Calu3 (cell line): ENCODE results near the gene DPP3. TPM values are rescaled to one million over a fixed set of nuclear protein-coding genes. Genes with fewer than 3 reads are reported as not detected.
A peak's percentile ranks its signal among the peaks of the same experiment; 100 is the strongest.

Experiments
- BruUV-seq: library from RNA; stranded (reverse); fragments of 400-500 nt; replicated peaks from 2 replicates; lab custom pipeline; 2021; lab: Mats Ljungman, UMichigan
- CTCF ChIA-PET: fragments of 300-600 bp; sonication (Branson Sonifier 250); formaldehyde crosslinking; loops from one replicate; lab custom pipeline; 2022; ENCODE audit warnings: antibody characterized with exemption; lab: Charles Lee
- DNase-seq: peaks from one replicate; pipeline ENCODE4 v3.0.0; 2022
- H3K27ac Mint-ChIP-seq: one replicate; pipeline ENCODE4 v1.8.0; 2022; ENCODE audit warnings: mixed read lengths; ENCODE audit not compliant: unreplicated experiment
- H3K27me3 Mint-ChIP-seq: one replicate; pipeline ENCODE4 v1.8.0; 2022; ENCODE audit warnings: mixed read lengths; ENCODE audit not compliant: unreplicated experiment
- H3K36me3 Mint-ChIP-seq: one replicate; pipeline ENCODE4 v1.8.0; 2022; ENCODE audit warnings: mild to moderate bottlenecking, moderate library complexity, mixed read lengths; ENCODE audit not compliant: insufficient read depth, unreplicated experiment
- H3K4me1 Mint-ChIP-seq: one replicate; pipeline ENCODE4 v1.8.0; 2022; ENCODE audit warnings: mild to moderate bottlenecking, low read depth, mixed read lengths; ENCODE audit not compliant: unreplicated experiment
- H3K4me3 Mint-ChIP-seq: one replicate; pipeline ENCODE4 v1.8.0; 2022; ENCODE audit warnings: mild to moderate bottlenecking, low read depth, moderate library complexity, mixed read lengths; ENCODE audit not compliant: unreplicated experiment
- H3K9me3 Mint-ChIP-seq: one replicate; pipeline ENCODE4 v1.8.0; 2022; ENCODE audit warnings: low read depth, mixed read lengths; ENCODE audit not compliant: unreplicated experiment
- intact Hi-C: fragments of 100-400 bp; cut with micrococcal nuclease; formaldehyde crosslinking; loops from one replicate; pipeline ENCODE4 v1.10.0; 2022; ENCODE audit not compliant: unreplicated experiment
- total RNA-seq: library from RNA; stranded (reverse); gene quantifications from 2 replicates; pipeline ENCODE4 v1.2.3, GENCODE V29; 2022
- TF ChIP-seq, protein P1 (sequence below): fragments of 200-600 bp; IDR thresholded peaks from one replicate; pipeline ENCODE4 v1.8.0; 2022; ENCODE audit warnings: antibody characterized with exemption; ENCODE audit not compliant: unreplicated experiment

The DPP3 gene
- total RNA-seq, 1 experiment from 2014 or later: 57.4 TPM

DNA sequence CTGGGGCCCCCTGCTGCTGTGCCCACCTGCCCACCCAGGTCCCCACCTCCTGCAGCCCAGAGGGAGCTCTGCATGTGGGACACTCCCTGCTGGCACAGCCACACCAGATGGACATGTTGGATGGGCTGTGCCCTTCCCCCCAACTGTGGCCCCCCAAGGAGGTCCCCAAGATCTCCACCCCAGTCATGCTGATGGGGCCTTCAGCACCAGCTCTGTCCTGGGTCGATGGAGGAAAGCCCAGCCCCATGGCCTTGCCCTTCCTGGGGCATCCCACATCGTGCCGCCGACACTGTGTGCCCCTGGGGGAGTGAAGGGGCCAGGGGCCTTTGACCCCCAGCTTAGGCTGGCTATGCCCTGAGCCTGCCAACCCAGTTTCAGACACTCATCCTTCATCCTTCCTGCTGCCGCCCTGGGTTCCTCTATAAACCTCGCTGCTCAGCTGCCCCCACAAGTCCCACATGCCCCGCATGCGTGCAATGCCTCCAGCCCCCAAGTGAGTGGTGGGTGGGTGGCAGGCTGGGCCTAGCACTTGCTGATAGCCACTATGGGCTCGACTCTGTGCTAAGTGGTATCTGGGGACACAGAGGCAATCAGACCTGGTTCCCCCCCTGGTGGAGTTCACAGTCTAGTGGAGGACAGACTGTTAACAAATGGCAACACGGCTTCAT lies 3.9 kb upstream of the DPP3 start:
- H3K36me3 Mint-ChIP-seq: peaks cover 44% of the 10 kb centered on the region
- CTCF ChIA-PET: no interaction called here
- H3K4me3 Mint-ChIP-seq: no peak overlapping the region
- H3K4me1 Mint-ChIP-seq: no peaks in the 10 kb centered on the region
- H3K9me3 Mint-ChIP-seq: no peaks in the 10 kb centered on the region
- no TSS peak for BruUV-seq
- no peaks in the 10 kb centered on the region for H3K27me3 Mint-ChIP-seq
- intact Hi-C loops: no loop called here
- DNase-seq: no peak
- H3K27ac Mint-ChIP-seq: no peak overlapping the region
- TF ChIP-seq, protein P1, sequence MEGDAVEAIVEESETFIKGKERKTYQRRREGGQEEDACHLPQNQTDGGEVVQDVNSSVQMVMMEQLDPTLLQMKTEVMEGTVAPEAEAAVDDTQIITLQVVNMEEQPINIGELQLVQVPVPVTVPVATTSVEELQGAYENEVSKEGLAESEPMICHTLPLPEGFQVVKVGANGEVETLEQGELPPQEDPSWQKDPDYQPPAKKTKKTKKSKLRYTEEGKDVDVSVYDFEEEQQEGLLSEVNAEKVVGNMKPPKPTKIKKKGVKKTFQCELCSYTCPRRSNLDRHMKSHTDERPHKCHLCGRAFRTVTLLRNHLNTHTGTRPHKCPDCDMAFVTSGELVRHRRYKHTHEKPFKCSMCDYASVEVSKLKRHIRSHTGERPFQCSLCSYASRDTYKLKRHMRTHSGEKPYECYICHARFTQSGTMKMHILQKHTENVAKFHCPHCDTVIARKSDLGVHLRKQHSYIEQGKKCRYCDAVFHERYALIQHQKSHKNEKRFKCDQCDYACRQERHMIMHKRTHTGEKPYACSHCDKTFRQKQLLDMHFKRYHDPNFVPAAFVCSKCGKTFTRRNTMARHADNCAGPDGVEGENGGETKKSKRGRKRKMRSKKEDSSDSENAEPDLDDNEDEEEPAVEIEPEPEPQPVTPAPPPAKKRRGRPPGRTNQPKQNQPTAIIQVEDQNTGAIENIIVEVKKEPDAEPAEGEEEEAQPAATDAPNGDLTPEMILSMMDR: no peak

DNA sequence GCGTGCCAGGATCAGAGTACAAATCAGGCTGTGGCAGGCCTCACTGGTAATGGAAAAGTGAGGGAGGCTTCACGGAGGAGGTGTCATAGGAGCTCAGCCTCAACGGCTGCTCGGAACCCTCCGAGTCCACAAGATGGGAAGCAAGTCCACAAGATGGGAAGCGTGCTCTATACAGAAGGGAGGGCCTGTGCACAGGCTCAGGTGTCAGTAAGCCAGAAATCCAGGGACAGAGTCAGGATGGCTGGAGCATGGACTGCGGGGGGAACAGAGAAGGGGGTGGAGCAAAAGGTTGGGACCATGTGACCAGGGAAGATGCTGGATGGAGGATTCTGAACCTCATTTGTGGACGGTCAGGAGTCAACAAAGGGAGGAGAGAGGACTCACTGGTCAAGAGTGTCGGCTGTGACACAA lies 3.4 kb upstream of the DPP3 start:
- Mint-ChIP-seq H3K9me3 (no peaks in the 10 kb centered on the region), H3K36me3 (peaks cover 44% of the 10 kb centered on the region), H3K27me3 (no peaks in the 10 kb centered on the region), H3K4me1 (no peaks in the 10 kb centered on the region), H3K4me3 (no peak overlapping the region), H3K27ac (no peak overlapping the region)
- no TSS peak for BruUV-seq
- DNase-seq: no peak
- TF ChIP-seq, protein P1: no peak
- CTCF ChIA-PET: no interaction called here
- intact Hi-C loops: no loop called here

DNA sequence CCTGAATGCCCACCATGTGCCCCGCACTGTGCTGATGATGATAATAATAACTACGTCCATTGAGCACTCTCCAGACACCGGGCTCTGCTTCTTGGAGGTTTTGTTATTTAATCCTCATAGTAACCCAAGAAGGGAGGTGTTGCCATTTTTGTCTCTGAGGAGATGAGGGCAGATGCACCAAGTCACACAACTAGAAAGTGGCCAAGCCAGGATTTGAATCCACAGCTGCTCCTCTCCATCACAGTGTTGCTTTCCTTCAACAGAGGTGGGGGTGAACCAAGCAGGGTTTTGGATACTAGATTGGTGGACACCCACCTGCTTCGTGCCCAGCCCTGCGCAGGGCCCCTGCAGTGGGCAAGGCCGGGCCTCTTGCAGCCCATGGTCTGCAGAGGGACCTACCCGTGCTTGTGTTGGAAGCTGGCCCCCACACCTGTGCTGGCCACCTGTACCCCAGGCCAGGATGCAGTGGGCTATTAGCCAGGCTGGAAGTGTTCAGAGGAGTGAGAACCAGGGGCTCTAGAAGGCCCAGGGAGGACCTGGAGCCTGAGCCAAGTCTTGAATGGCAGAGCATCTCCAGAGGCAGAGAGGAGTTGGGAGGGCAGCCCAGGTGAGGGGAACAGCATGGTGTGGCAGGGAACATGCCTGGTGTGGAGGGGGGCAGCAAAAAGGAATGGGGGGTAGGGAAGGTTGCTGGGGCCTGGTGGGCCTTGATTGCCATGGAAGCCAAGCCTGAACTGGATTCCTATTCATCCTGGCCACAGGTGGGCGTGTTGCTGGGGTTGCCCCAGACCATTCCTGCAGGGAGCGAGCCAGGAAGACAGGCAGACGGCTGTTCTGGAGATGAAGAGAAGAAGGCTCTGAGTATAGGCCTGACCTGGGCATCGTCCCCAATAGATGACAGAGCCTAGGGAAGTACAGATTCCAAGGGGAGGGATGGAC lies 2.7 kb upstream of the DPP3 start:
- CTCF ChIA-PET: interaction anchor here (1.1 to 1.4 kb wide), 2 partner anchors 8 to 39 kb away, joined by 4 to 5 read pairs; partner anchors contain the start of gene MRPL11
- Mint-ChIP-seq H3K36me3 (peaks cover 49% of the 10 kb centered on the region), H3K27me3 (no peaks in the 10 kb centered on the region), H3K9me3 (no peaks in the 10 kb centered on the region), H3K4me3 (no peak overlapping the region), H3K4me1 (no peaks in the 10 kb centered on the region), H3K27ac (peak overlapping the region; percentile 40)
- DNase-seq: no peak
- intact Hi-C loops: no loop called here
- BruUV-seq: no TSS peak
- TF ChIP-seq, protein P1: no peak

DNA sequence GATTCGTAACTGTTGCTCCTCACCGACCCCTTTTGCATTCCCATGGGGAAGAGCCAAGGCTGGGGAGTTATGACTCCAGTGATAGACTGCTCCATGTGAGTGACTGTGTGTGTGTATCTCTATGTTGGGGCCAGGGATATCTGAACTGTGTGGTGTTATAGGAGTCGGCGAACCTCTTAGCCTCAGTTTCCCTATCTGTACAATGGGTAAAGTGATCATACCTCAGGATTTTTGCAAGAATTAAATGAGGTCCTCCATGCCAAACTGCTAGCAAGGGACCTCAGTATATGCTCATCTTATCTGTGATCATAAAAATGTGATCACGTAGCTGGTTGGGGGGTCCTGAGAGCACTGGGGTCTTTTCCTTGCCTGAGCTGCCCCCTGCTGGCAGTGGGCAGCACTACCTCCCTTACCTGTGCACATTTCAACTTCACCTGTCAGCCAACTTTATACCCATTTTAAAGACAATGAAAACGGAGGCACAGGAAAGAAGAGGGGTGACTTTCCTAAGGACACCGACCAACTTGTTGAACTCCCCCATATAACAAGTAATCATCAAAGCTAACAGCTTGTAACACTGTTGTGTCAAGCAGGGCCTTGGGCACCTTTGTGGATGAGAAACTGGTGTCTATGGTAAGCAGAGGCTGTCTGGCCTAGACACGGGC lies 1.4 kb upstream of the DPP3 start:
- no peaks in the 10 kb centered on the region for H3K27me3 Mint-ChIP-seq
- H3K9me3 Mint-ChIP-seq: no peaks in the 10 kb centered on the region
- peaks cover 46% of the 10 kb centered on the region for H3K36me3 Mint-ChIP-seq
- CTCF ChIA-PET: interaction anchor here (1.1 to 2.3 kb wide), 4 partner anchors 10 to 199 kb away, joined by 4 to 10 read pairs (median 6); partner anchors contain the start of genes MRPL11 and RBM4B
- no TSS peak for BruUV-seq
- DNase-seq: peak; percentile 36
- H3K4me1 Mint-ChIP-seq: no peaks in the 10 kb centered on the region
- H3K27ac Mint-ChIP-seq: peak overlapping the region; percentile 92
- TF ChIP-seq, protein P1: peak; percentile 89
- peak overlapping the region; percentile 93 for H3K4me3 Mint-ChIP-seq
- intact Hi-C loops: no loop called here
